C4-2B (cell line): Measurements from ENCODE around the gene PER3.

Experiments
- H3K27ac ChIP-seq: fragments of 450-650 bp; 2 replicates; pipeline ENCODE4 v1.5.1; 2017
- ZFX ChIP-seq: fragments of 450-650 bp; IDR thresholded peaks from 2 replicates; pipeline ENCODE4 v1.6.1; 2017
- TF ChIP-seq, protein P1 (sequence below): fragments of 450-650 bp; conservative IDR thresholded peaks from 2 replicates; pipeline ENCODE4 v1.5.1; 2017; ENCODE audit warnings: mild to moderate bottlenecking

Gene PER3

DNA sequence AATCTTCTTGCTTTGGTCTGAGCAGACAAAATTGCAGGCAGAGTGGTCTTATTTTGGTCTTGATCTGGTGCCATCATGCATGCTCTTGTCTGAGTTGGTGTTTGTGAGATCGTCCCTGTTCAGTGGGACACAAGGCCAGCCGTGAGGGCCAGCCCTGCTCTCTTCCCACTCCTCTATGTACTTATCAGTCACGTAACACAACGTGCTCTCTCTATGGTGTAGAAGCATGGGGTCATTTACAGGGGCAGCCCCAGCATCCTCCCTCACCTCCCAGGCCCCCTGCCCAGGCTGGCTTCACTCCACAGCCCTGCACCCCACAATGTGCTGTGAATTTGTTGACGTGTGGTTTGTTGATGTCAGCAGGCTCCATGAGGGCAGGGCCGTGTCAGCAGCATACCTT is 87.0 kb downstream of the PER3 start:
- TF ChIP-seq, protein P1, sequence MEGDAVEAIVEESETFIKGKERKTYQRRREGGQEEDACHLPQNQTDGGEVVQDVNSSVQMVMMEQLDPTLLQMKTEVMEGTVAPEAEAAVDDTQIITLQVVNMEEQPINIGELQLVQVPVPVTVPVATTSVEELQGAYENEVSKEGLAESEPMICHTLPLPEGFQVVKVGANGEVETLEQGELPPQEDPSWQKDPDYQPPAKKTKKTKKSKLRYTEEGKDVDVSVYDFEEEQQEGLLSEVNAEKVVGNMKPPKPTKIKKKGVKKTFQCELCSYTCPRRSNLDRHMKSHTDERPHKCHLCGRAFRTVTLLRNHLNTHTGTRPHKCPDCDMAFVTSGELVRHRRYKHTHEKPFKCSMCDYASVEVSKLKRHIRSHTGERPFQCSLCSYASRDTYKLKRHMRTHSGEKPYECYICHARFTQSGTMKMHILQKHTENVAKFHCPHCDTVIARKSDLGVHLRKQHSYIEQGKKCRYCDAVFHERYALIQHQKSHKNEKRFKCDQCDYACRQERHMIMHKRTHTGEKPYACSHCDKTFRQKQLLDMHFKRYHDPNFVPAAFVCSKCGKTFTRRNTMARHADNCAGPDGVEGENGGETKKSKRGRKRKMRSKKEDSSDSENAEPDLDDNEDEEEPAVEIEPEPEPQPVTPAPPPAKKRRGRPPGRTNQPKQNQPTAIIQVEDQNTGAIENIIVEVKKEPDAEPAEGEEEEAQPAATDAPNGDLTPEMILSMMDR: no peak
- TF ChIP-seq ZFX: no peak
- no peak overlapping the region for H3K27ac ChIP-seq

DNA sequence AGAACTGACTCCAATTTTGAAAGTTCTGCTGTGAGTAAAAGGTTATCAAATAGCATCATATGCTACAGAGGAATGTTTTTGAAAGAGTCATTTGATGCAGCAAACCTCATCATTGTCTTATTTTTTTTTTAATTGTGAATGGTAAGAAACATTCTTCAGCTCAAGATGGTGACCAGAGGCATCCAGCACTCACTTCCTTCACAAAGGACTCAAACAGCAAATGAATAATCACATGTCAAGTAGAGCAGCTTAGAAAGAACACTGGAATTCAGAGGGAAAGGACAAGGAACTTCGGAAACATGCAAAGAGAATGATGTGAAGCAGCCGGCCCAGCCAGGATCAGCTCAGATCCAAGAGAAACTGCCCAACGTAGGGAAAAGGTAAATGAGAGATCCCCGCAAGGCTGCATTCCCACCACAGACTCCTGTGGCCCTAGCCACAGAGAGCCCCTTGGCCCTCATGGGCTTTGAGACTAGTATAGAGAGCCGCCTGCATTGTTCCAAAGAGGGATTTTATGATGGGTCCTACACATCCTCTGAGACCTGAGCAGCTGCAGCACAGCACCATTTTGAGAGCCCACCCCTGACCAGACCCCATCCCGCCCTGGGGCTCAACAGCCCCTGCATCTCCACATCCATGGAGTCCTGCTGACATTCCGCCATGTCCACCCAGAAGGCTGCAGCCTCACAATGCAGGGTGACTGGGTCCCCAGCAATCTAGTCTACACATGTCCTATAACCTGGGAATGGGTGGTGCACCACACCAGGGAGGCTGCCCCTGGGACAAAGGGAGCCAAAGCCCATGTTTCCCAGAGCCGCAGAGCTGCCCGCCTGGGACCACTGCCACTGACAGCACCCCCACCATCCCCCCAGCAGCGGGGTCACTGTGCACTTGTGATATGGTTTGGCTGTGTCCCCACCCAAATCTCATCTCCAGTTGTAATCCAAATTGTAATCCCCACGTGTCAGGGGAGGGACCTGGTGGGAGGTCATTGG is 90.0 kb downstream of the PER3 start:
- no peak overlapping the region for H3K27ac ChIP-seq
- no peak for TF ChIP-seq ZFX

DNA sequence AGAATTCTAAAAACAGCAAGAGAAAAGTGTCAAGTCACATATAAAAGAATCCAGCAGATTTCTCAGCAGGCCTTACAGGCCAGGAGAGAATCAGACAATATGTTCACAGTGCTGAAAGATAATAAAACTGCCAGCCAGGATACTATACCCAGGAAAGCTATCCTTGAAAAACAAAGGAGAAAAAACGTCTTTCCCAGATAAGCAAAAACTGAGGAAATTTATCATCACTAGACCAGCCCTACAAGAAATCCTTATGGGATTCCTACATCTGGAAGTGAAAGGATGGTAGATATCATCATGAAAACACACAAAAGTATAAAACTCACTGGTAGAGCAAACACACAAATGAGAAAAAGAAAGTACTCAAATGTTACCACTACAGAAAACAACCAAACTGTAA is 93.9 kb downstream of the PER3 start:
- H3K27ac ChIP-seq: no peak overlapping the region
- no peak for TF ChIP-seq ZFX
- TF ChIP-seq, protein P1: no peak

DNA sequence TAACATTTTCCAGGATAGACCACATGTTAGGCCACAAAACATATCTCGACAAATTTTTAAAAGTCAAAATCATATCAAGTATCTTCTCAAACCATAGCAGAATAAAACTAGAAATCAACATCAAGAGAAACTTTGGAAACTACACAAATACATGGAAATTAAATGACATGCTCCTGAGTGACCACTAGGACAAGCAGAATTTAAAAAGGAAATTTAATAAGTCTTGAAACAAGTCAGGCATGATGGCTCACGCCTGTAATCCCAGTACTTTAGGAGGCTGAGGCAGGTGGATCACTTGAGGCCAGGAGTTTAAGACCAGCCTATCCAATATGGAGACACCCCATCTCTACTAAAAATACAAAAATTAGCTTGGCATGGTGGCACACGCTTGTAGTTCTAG is 95.1 kb downstream of the PER3 start:
- H3K27ac ChIP-seq: no peak overlapping the region
- TF ChIP-seq, protein P1: no peak; the same call in 1 of the 2 replicates
- no peak for TF ChIP-seq ZFX

DNA sequence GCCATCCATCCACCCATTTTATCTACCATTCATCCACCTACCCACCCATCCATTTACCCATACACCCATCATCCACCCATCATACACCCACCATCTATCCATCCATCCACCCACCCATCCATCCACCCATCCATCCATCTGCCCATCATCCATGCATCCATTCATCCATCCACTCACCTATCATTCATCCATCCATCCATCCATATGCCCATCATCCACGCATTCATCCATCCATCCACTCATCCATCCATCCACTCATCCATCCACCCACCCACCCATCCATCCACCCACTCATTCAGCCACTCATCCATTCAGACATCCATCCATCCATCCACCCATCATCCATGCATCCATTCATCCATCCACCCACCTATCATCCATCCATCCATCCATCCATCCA is 100.7 kb downstream of the PER3 start:
- TF ChIP-seq, protein P1: no peak
- TF ChIP-seq ZFX: no peak
- no peak overlapping the region for H3K27ac ChIP-seq

DNA sequence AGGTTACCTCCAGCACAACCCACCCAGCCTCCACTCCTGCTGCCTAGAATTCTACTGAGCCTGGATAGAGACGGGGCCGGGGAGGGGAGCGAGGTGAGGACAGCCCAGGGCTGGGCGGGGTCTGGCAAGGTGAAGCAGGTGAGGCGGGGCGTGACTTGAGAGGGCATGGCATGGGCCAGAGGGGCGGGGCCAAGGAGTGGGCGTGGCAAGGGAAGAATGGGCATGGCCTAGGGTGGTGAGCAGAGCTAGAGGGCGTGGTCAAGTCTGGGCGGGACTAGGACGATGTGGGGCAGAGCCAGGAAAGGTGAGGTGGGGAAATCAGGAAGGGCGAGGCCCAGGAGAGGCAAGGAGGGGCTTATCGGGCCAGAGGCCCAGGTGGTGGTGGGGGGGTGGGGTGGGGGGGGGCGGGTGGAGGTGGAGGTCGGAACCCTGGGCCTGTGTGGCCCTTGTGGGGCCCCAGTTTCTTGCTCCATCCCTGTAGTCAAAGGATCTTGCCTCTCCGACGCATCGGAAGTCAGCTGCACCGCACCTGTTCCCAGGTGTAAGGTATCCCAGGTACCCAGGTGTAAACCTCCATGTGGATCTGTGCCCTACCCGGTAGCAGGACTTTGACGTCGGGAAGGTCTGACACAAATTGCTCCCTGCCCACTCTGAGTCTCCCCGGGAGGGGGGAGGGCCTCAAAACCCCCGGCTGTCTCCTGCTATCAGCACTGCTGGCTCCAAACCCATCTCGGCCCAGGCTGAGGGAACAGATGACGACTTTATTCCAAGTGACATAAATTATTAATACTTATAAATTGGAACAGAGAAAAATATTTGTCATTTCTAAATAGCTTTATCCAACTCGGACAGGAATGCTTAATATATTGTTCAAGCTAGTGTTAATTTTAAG is 101.7 kb downstream of the PER3 start:
- TF ChIP-seq, protein P1: no peak
- no peak for TF ChIP-seq ZFX
- no peak overlapping the region for H3K27ac ChIP-seq

DNA sequence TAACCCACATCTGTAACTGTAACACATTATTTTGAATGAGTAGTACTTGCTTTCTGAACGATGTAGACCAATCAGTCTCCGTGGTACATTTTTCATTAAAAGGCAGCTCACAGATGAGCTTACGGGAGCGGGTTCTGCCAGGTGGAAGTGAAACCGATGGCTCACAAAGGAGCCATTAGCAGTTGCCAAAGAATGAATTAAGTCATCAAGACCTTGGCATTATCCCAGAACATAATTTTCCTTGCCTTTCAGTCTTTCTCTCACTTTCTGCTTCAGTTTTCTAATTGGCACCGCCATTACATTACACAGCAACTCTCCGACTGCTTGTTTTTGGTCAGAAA is 102.3 kb downstream of the PER3 start:
- TF ChIP-seq, protein P1: no peak
- no peak for TF ChIP-seq ZFX
- no peak overlapping the region for H3K27ac ChIP-seq
